HG03066 (cell line): Measurements from ENCODE around the gene DNAJC1.
"Not testable (repeated sequence)": the region's sequence is repeated elsewhere in the genome, so short reads cannot be mapped to it uniquely, and the experiment has no call there.

Experiments
- ATAC-seq: cut with Tn5 transposase; IDR thresholded peaks from one replicate; pipeline ENCODE4 v1.9.1; 2021; ENCODE audit warnings: low read depth; ENCODE audit not compliant: unreplicated experiment

DNAJC1 gene

GRCh38 chr10:21742740-21743412, 260.7 kb downstream of the DNAJC1 start:
- no peak for ATAC-seq

- ATAC-seq = no peak
These were observed 262.5 kb downstream of the DNAJC1 start for GRCh38 chr10:21740989-21741388.

- no peak for ATAC-seq
These were observed 266.4 kb downstream of the DNAJC1 start for GRCh38 chr10:21737106-21737505.

- ATAC-seq = no peak
These were observed 269.8 kb downstream of the DNAJC1 start for GRCh38 chr10:21733710-21734109.

- peak; percentile 81 for ATAC-seq
These were observed 271.3 kb downstream of the DNAJC1 start for GRCh38 chr10:21732067-21732772.

GRCh38 chr10:21728618-21729017, 274.9 kb downstream of the DNAJC1 start:
- ATAC-seq = no peak

- no peak for ATAC-seq
These were observed 275.9 kb downstream of the DNAJC1 start for GRCh38 chr10:21727452-21728168.

GRCh38 chr10:21726601-21727225, 276.8 kb downstream of the DNAJC1 start:
- no peak for ATAC-seq

GRCh38 chr10:21724687-21725367, 278.7 kb downstream of the DNAJC1 start:
- ATAC-seq = peak; percentile 84

GRCh38 chr10:21724020-21724589, 279.4 kb downstream of the DNAJC1 start:
- no peak for ATAC-seq

GRCh38 chr10:21722209-21722608, 281.3 kb downstream of the DNAJC1 start:
- ATAC-seq = no peak

GRCh38 chr10:21721000-21721665, 282.4 kb downstream of the DNAJC1 start:
- no peak for ATAC-seq

- no peak for ATAC-seq
These were observed 283.4 kb downstream of the DNAJC1 start for GRCh38 chr10:21720090-21720489.

GRCh38 chr10:21719502-21719901, 284.0 kb downstream of the DNAJC1 start:
- no peak for ATAC-seq

GRCh38 chr10:21717437-21718054, 286.0 kb downstream of the DNAJC1 start:
- not testable (repeated sequence) for ATAC-seq

- no peak for ATAC-seq
These were observed 287.9 kb downstream of the DNAJC1 start for GRCh38 chr10:21715531-21716195.

GRCh38 chr10:21712975-21713374, 290.6 kb downstream of the DNAJC1 start:
- ATAC-seq = no peak

GRCh38 chr10:21707498-21707897, 296.0 kb downstream of the DNAJC1 start:
- ATAC-seq = no peak
